Left lung (tissue), 10 donors: ENCODE measurements around the gene SLC26A4. TPM values are rescaled to one million over a fixed set of nuclear protein-coding genes. Genes with fewer than 3 reads are reported as not detected.

Experiments
- ATAC-seq: fragments of 200-7000 bp; cut with Tn5 transposase; one replicate; pipeline ENCODE4 v1.9.1; 2020; ENCODE audit warnings: moderate library complexity
- DNase-seq, 4 donors: peaks; one replicate each; pipeline ENCODE4 v3.0.0-alpha.2; 2013 to 2020
- H3K27ac ChIP-seq, 2 donors: fragments of 200-600 bp; sonication (generic) in 1 of 2; one replicate each; pipeline versions ENCODE4 v1.5.0 to v1.8.0; 2020 to 2021
- H3K27me3 ChIP-seq, 2 donors: fragments of 200-600 bp; sonication (generic) in 1 of 2; one replicate each; pipeline versions ENCODE4 v1.5.0 to v1.8.0; 2020 to 2021
- H3K36me3 ChIP-seq, 2 donors: fragments of 200-600 bp; sonication (generic) in 1 of 2; one replicate each; pipeline versions ENCODE4 v1.5.0 to v1.8.0; 2020 to 2021
- H3K4me1 ChIP-seq, 2 donors: fragments of 200-600 bp; one replicate each; pipeline ENCODE4 v1.8.0; 2021
- H3K4me3 ChIP-seq, 2 donors: fragments of 200-600 bp; sonication (generic) in 1 of 2; one replicate each; pipeline versions ENCODE4 v1.5.0 to v1.8.0; 2020 to 2021; ENCODE audit warnings: mild to moderate bottlenecking in 1 of 2
- H3K9me3 ChIP-seq, 2 donors: fragments of 200-600 bp; sonication (generic) in 1 of 2; one replicate each; pipeline versions ENCODE4 v1.5.0 to v1.8.0; 2020 to 2021
- CTCF ChIP-seq, 2 donors: fragments of 200-600 bp; sonication (generic) in 1 of 2; IDR thresholded peaks; one replicate each; pipeline versions ENCODE4 v1.5.0 to v1.8.0; 2021; ENCODE audit warnings: antibody characterized with exemption in 2 of 2
- intact Hi-C, 2 donors: fragments of 100-400 bp; cut with DNase I; formaldehyde crosslinking; loops; one replicate each; pipeline versions ENCODE4 v1.11.2 to v1.14.2; 2022
- polyA plus RNA-seq, 6 donors: library from polyadenylated mRNA; unstranded; fragments of 120-200 nt; gene quantifications; one replicate each; pipeline ENCODE4 v1.2.1, GENCODE V29; 2013; ENCODE audit not compliant: insufficient read length in 6 of 6
- total RNA-seq, 2 donors: library from RNA; stranded (reverse); fragmentation: NEBNext Ultra II Directional; extraction: Animal tissue kit (Norgen Biotek cat#: 25700); gene quantifications; one replicate each; pipeline ENCODE4 v1.2.1, GENCODE V29; 2021
- donor health status: DM: no; HTN: yes; CAD: no.
- donor health status: DM: no; HTN: no; CAD: no.

Gene SLC26A4
- total and polyA plus RNA-seq, 8 donors = 0.82 to 2.5 (median 1.3) TPM

- H3K36me3 ChIP-seq = no peaks in the 10 kb centered on the region
- TF ChIP-seq CTCF (IDR thresholded peaks at IDR 0.05) = no peak
- DNase-seq = no peak
- H3K4me3 ChIP-seq = no peak overlapping the region
- no peaks in the 10 kb centered on the region for H3K9me3 ChIP-seq
- H3K27me3 ChIP-seq = no peaks in the 10 kb centered on the region
- no peak for ATAC-seq
- peaks cover 0 to 13% of the 10 kb centered on the region in 2 donors for H3K4me1 ChIP-seq
- intact Hi-C loops = no loop called here
- no peak overlapping the region for H3K27ac ChIP-seq
Observed at GRCh38 chr7:107641676-107642075, 19.0 kb upstream of the SLC26A4 start.

GRCh38 chr7:107642501-107642900 lies 18.1 kb upstream of the SLC26A4 start:
- intact Hi-C loops = no loop called here
- no peak for TF ChIP-seq CTCF (IDR thresholded peaks at IDR 0.05)
- DNase-seq = no peak
- Histone ChIP-seq H3K27ac (no peak overlapping the region), H3K4me3 (no peak overlapping the region), H3K36me3 (no peaks in the 10 kb centered on the region), H3K27me3 (no peaks in the 10 kb centered on the region), H3K4me1 (peaks cover 0 to 13% of the 10 kb centered on the region in 2 donors), H3K9me3 (no peaks in the 10 kb centered on the region)
- ATAC-seq = no peak

GRCh38 chr7:107643407-107643806 lies 17.2 kb upstream of the SLC26A4 start:
- TF ChIP-seq CTCF (IDR thresholded peaks at IDR 0.05) = no peak
- H3K27me3 ChIP-seq = no peaks in the 10 kb centered on the region
- no peaks in the 10 kb centered on the region for H3K9me3 ChIP-seq
- H3K36me3 ChIP-seq = no peaks in the 10 kb centered on the region
- DNase-seq (no peak), ATAC-seq (no peak)
- no peak overlapping the region for H3K27ac ChIP-seq
- H3K4me1 ChIP-seq = peaks cover 0 to 13% of the 10 kb centered on the region in 2 donors
- H3K4me3 ChIP-seq = no peak overlapping the region
- intact Hi-C loops = no loop called here

- Histone ChIP-seq H3K27me3 (no peaks in the 10 kb centered on the region), H3K4me3 (no peak overlapping the region), H3K4me1 (peaks cover 0 to 10% of the 10 kb centered on the region in 2 donors), H3K9me3 (no peaks in the 10 kb centered on the region), H3K36me3 (no peaks in the 10 kb centered on the region), H3K27ac (no peak overlapping the region)
- ATAC-seq (no peak), DNase-seq (no peak)
- no peak for TF ChIP-seq CTCF (IDR thresholded peaks at IDR 0.05)
- intact Hi-C loops = no loop called here
Observed at GRCh38 chr7:107643938-107644308, 16.7 kb upstream of the SLC26A4 start.

- intact Hi-C loops = no loop called here
- no peaks in the 10 kb centered on the region for H3K36me3 ChIP-seq
- peaks cover 0 to 10% of the 10 kb centered on the region in 2 donors for H3K4me1 ChIP-seq
- H3K4me3 ChIP-seq = no peak overlapping the region
- H3K9me3 ChIP-seq = no peaks in the 10 kb centered on the region
- no peak for TF ChIP-seq CTCF (IDR thresholded peaks at IDR 0.05)
- no peak overlapping the region for H3K27ac ChIP-seq
- ATAC-seq (peak; percentile 31), DNase-seq (peak in 2 of 4 donors; percentile 77 to 84)
- H3K27me3 ChIP-seq = no peaks in the 10 kb centered on the region
Observed at GRCh38 chr7:107644309-107644974, 16.2 kb upstream of the SLC26A4 start.
